GM21515 (cell line): ENCODE results near the gene DEFB118.
"Not testable (repeated sequence)": the region's sequence is repeated elsewhere in the genome, so short reads cannot be mapped to it uniquely, and the experiment has no call there.

Experiments
- ATAC-seq: cut with Tn5 transposase; IDR thresholded peaks from one replicate; pipeline ENCODE4 v1.9.1; 2021; ENCODE audit not compliant: unreplicated experiment

Gene DEFB118

GRCh38 chr20:31368301-31368700, at the start of gene DEFB118:
DEFB118 (plus strand) TSS chr20:31368601; CDS start chr20:31368651, 50 bp downstream.
- no peak for ATAC-seq

- no peak for ATAC-seq
Measured at GRCh38 chr20:31322504-31322903, 45.9 kb upstream of the DEFB118 start.

- ATAC-seq, result no peak
Measured at GRCh38 chr20:31330893-31331292, 37.5 kb upstream of the DEFB118 start.

- ATAC-seq, result no peak
Measured at GRCh38 chr20:31341470-31341869, 26.9 kb upstream of the DEFB118 start.

- no peak for ATAC-seq
Measured at GRCh38 chr20:31355981-31356380, 12.4 kb upstream of the DEFB118 start.

GRCh38 chr20:31363295-31363694, 5.1 kb upstream of the DEFB118 start:
- no peak for ATAC-seq

GRCh38 chr20:31364272-31364671, 4.1 kb upstream of the DEFB118 start:
- ATAC-seq, result not testable (repeated sequence)

- ATAC-seq, result no peak
Measured at GRCh38 chr20:31374346-31374745, 5.9 kb downstream of the DEFB118 start.

GRCh38 chr20:31390490-31390889, 22.1 kb downstream of the DEFB118 start, which contains the start of gene DEFB119:
DEFB119 (minus strand) TSS chr20:31390590; CDS start chr20:31390483, 107 bp downstream.
- ATAC-seq, result no peak

- ATAC-seq, result no peak
Measured at GRCh38 chr20:31392836-31393235, 24.4 kb downstream of the DEFB118 start.

- ATAC-seq, result no peak
Measured at GRCh38 chr20:31394900-31395299, 26.5 kb downstream of the DEFB118 start.

- ATAC-seq, result no peak
Measured at GRCh38 chr20:31403886-31404285, 35.5 kb downstream of the DEFB118 start.

- no peak for ATAC-seq
Measured at GRCh38 chr20:31406115-31406514, 37.7 kb downstream of the DEFB118 start, which contains the start of gene DEFB121. DEFB121 (minus strand) TSS chr20:31406215; CDS start chr20:31406152, 63 bp downstream.

- ATAC-seq, result no peak
Measured at GRCh38 chr20:31410011-31410410, 41.6 kb downstream of the DEFB118 start.

- no peak for ATAC-seq
Measured at GRCh38 chr20:31414381-31414780, 46.0 kb downstream of the DEFB118 start.

- ATAC-seq, result no peak
Measured at GRCh38 chr20:31415653-31416052, 47.3 kb downstream of the DEFB118 start.

- ATAC-seq, result no peak
Measured at GRCh38 chr20:31418307-31418706, 49.9 kb downstream of the DEFB118 start.
